Motor neuron (in vitro differentiated cells): ENCODE results near the gene SLC17A2. TPM values are rescaled to one million over a fixed set of nuclear protein-coding genes. Genes with fewer than 3 reads are reported as not detected.

Experiments
- ATAC-seq, 8 experiments: fragments of 200-7000 bp; cut with Tn5 transposase; replicated peaks in 6 of 8; 2 replicates each; pipeline ENCODE4 v1.8.0; 2021; ENCODE audit warnings: mild to moderate bottlenecking in 8 of 8, moderate library complexity in 8 of 8
- H3K27ac ChIP-seq, 2 donors: fragments of 250-450 bp; sonication (Bioruptor Pico); 2 replicates each; pipeline ENCODE4 v1.9.0; 2021; ENCODE audit warnings: antibody characterized with exemption in 2 of 2, mild to moderate bottlenecking in 2 of 2, moderate library complexity in 1 of 2
- H3K4me1 ChIP-seq, 2 donors: fragments of 250-450 bp; sonication (Bioruptor Pico); replicated peaks in 1 of 2; 2 replicates each; pipeline ENCODE4 v1.6.1; 2021; ENCODE audit warnings: antibody characterized with exemption in 2 of 2, mild to moderate bottlenecking in 2 of 2, moderate library complexity in 1 of 2
- H3K4me3 ChIP-seq, 5 donors: fragments of 250-450 bp; sonication (Bioruptor Pico); 2 replicates each; pipeline ENCODE4 v1.9.0; 2021; ENCODE audit warnings: antibody characterized with exemption in 5 of 5, mild to moderate bottlenecking in 5 of 5, moderate library complexity in 4 of 5
- WGBS, 10 experiments: fragments of 450-650 bp; shearing (Covaris generic); methylation state at CpG; one replicate each; pipeline ENCODE4 v1.0.0; 2022; 5-methylcytosine and 5-hydroxymethylcytosine counted together
- in situ Hi-C, 9 experiments: fragments of 400-800 bp; cut with MboI; loops; one replicate each; pipeline ENCODE4 v1.15.0; 2021; ENCODE audit warnings: low sequenced_read_pairs in 9 of 9, low pct_unique_long_range_greater_than_20kb in 2 of 9; ENCODE audit not compliant: unreplicated experiment in 9 of 9
- total RNA-seq, 8 experiments: library from RNA; unstranded; fragments of 300-600 nt; gene quantifications; 2 replicates each; pipeline versions ENCODE4 v1.2.3 to v1.2.4, GENCODE V29; 2022

The SLC17A2 gene
- total RNA-seq, result under 1 TPM in 2 of 8 experiments, not detected in 6; 0.14 to 0.31 TPM

GRCh38 chr6:25930532-25931410, at the start of gene SLC17A2:
Gene SLC17A2, minus strand, starts transcription at chr6:25930691. Its CDS starts 4,895 bp downstream, at chr6:25925796.
- in situ Hi-C loops, result loop anchor here in 2 of 9 experiments (25.0 kb wide), 3 partner anchors 318 to 693 kb away; no protein-coding TSS in a partner anchor
- WGBS, 10 experiments, result 56 to 100% (median 86%) methylated on average over 1 to 9 of the region's 9 CpGs
- Histone ChIP-seq H3K4me1 (no peaks in the 10 kb centered on the region), H3K4me3 (no peak within 1 kb of the TSS), H3K27ac (no peak within 1 kb of the TSS)
- ATAC-seq, result no peak

- WGBS, 10 experiments, result 0 to 100% (median 94%) methylated on average over 1 to 4 of the region's 5 CpGs; no CpG with 5 or more reads in 1 of the 10 experiments
- ATAC-seq, result no peak
- no peak overlapping the region for H3K4me3 ChIP-seq
- H3K4me1 ChIP-seq, result no peaks in the 10 kb centered on the region
- in situ Hi-C loops, result no loop called here
- no peak overlapping the region for H3K27ac ChIP-seq
Measured at GRCh38 chr6:25975923-25976560, 45.6 kb upstream of the SLC17A2 start.

GRCh38 chr6:25973923-25974555, 43.5 kb upstream of the SLC17A2 start:
- ATAC-seq, result peak in 1 of 8 experiments; percentile 14
- 80 to 100% (median 100%) methylated on average over 1 to 2 of the region's 2 CpGs; no CpG with 5 or more reads in 3 of the 10 experiments for WGBS, 10 experiments
- H3K4me3 ChIP-seq, result no peak overlapping the region
- no peaks in the 10 kb centered on the region for H3K4me1 ChIP-seq
- H3K27ac ChIP-seq, result no peak overlapping the region
- in situ Hi-C loops, result no loop called here

GRCh38 chr6:25972902-25973301, 42.4 kb upstream of the SLC17A2 start:
- H3K4me3 ChIP-seq, result no peak overlapping the region
- 82 to 100% (median 97%) methylated on average over 1 to 4 of the region's 5 CpGs; no CpG with 5 or more reads in 2 of the 10 experiments for WGBS, 10 experiments
- no peak for ATAC-seq
- H3K27ac ChIP-seq, result no peak overlapping the region
- no peaks in the 10 kb centered on the region for H3K4me1 ChIP-seq
- in situ Hi-C loops, result no loop called here

GRCh38 chr6:25972128-25972527, 41.6 kb upstream of the SLC17A2 start:
- no peak for ATAC-seq
- WGBS, 10 experiments, result 80 to 100% (median 96%) methylated on average over 1 of the region's 1 CpG; no CpG with 5 or more reads in 6 of the 10 experiments
- Histone ChIP-seq H3K27ac (no peak overlapping the region), H3K4me3 (no peak overlapping the region), H3K4me1 (no peaks in the 10 kb centered on the region)
- in situ Hi-C loops, result no loop called here

- Histone ChIP-seq H3K4me1 (no peaks in the 10 kb centered on the region), H3K27ac (no peak overlapping the region), H3K4me3 (no peak overlapping the region)
- ATAC-seq, result peak in 5 of 8 experiments; percentile 42 to 67 (median 61)
- in situ Hi-C loops, result no loop called here
- 80 to 100% (median 100%) methylated on average over 1 of the region's 1 CpG for WGBS, 10 experiments
Measured at GRCh38 chr6:25971187-25971821, 40.8 kb upstream of the SLC17A2 start.

- in situ Hi-C loops, result no loop called here
- Histone ChIP-seq H3K27ac (no peak overlapping the region), H3K4me1 (no peaks in the 10 kb centered on the region), H3K4me3 (no peak overlapping the region)
- ATAC-seq, result peak in 1 of 8 experiments; percentile 7
Measured at GRCh38 chr6:25968769-25969168, 38.3 kb upstream of the SLC17A2 start.

- H3K27ac ChIP-seq, result no peak overlapping the region
- H3K4me3 ChIP-seq, result no peak overlapping the region
- 64 to 94% (median 88%) methylated on average over 2 to 9 of the region's 9 CpGs; no CpG with 5 or more reads in 4 of the 10 experiments for WGBS, 10 experiments
- ATAC-seq, result no peak
- peaks cover 0 to 4% of the 10 kb centered on the region in 2 donors for H3K4me1 ChIP-seq
- in situ Hi-C loops, result no loop called here
Measured at GRCh38 chr6:25966711-25967110, 36.2 kb upstream of the SLC17A2 start.

- 90 to 100% (median 93%) methylated on average over 1 to 4 of the region's 4 CpGs; no CpG with 5 or more reads in 6 of the 10 experiments for WGBS, 10 experiments
- in situ Hi-C loops, result no loop called here
- H3K27ac ChIP-seq, result no peak overlapping the region
- H3K4me3 ChIP-seq, result no peak overlapping the region
- H3K4me1 ChIP-seq, result peaks cover 0 to 4% of the 10 kb centered on the region in 2 donors
- ATAC-seq, result no peak
Measured at GRCh38 chr6:25965058-25965457, 34.6 kb upstream of the SLC17A2 start.

GRCh38 chr6:25963426-25964123, 33.1 kb upstream of the SLC17A2 start:
- ATAC-seq, result peak in 3 of 8 experiments; percentile 0 to 4 (median 0)
- H3K27ac ChIP-seq, result no peak overlapping the region
- 0 to 58% (median 34%) methylated on average over 1 to 5 of the region's 6 CpGs for WGBS, 10 experiments
- peaks cover 0 to 4% of the 10 kb centered on the region in 2 donors for H3K4me1 ChIP-seq
- in situ Hi-C loops, result no loop called here
- no peak overlapping the region for H3K4me3 ChIP-seq

GRCh38 chr6:25962149-25963127, 31.9 kb upstream of the SLC17A2 start, which contains the start of gene TRIM38:
Gene TRIM38, plus strand, starts transcription at chr6:25962802. Its CDS starts 3,721 bp downstream, at chr6:25966523.
- Histone ChIP-seq H3K27ac (no peak within 1 kb of the TSS), H3K4me3 (no peak within 1 kb of the TSS), H3K4me1 (peaks cover 0 to 4% of the 10 kb centered on the region in 2 donors)
- ATAC-seq, result peak in 6 of 8 experiments; percentile 38 to 88 (median 60)
- in situ Hi-C loops, result no loop called here
- 0 to 88% (median 72%) methylated on average over 1 to 9 of the region's 11 CpGs for WGBS, 10 experiments
